Coronary artery (tissue), 2 donors: Measurements from ENCODE around the gene CMIP.

Experiments
- DNase-seq: peaks from one replicate; pipeline ENCODE4 v3.0.0-alpha.2; 2017; ENCODE audit warnings: low spot score
- H3K27ac ChIP-seq, 2 donors: fragments of 200-600 bp; sonication (generic); one replicate each; pipeline ENCODE4 v1.5.1; 2016 to 2019
- H3K4me3 ChIP-seq: fragments of 200-600 bp; sonication (generic); 2 replicates; pipeline ENCODE4 v1.5.1; 2016; ENCODE audit warnings: mild to moderate bottlenecking, moderate library complexity
- CTCF ChIP-seq: fragments of 200-600 bp; sonication (generic); IDR thresholded peaks from one replicate; pipeline ENCODE4 v1.5.1; 2019; ENCODE audit warnings: antibody characterized with exemption

Gene CMIP

GRCh38 chr16:81693041-81693743, 248.6 kb downstream of the CMIP start:
- Histone ChIP-seq H3K4me3 (no peak overlapping the region), H3K27ac (no peak overlapping the region)
- TF ChIP-seq CTCF, result no peak
- no peak for DNase-seq

- TF ChIP-seq CTCF, result no peak
- Histone ChIP-seq H3K27ac (peak overlapping the region in 1 of 2 donors; percentile 25), H3K4me3 (no peak overlapping the region)
- no peak for DNase-seq
Observed at GRCh38 chr16:81693744-81694303, 249.2 kb downstream of the CMIP start.

- TF ChIP-seq CTCF, result no peak
- no peak for DNase-seq
- Histone ChIP-seq H3K27ac (peak overlapping the region in 1 of 2 donors; percentile 25), H3K4me3 (no peak overlapping the region)
Observed at GRCh38 chr16:81694494-81695280, 250.1 kb downstream of the CMIP start.

GRCh38 chr16:81695321-81696165, 250.9 kb downstream of the CMIP start:
- Histone ChIP-seq H3K4me3 (no peak overlapping the region), H3K27ac (peak overlapping the region in 1 of 2 donors; percentile 16)
- no peak for TF ChIP-seq CTCF
- no peak for DNase-seq

- DNase-seq, result no peak
- no peak overlapping the region for H3K4me3 ChIP-seq
Observed at GRCh38 chr16:81696166-81696960, 251.8 kb downstream of the CMIP start.

More at GRCh38 chr16:81696166-81696960, 251.8 kb downstream of the CMIP start:
- no peak for TF ChIP-seq CTCF
- H3K27ac ChIP-seq, result peak overlapping the region in 1 of 2 donors; percentile 28
